D341Med (cell line): Measurements from ENCODE around the gene SKAP1.
"Not testable (repeated sequence)": the region's sequence is repeated elsewhere in the genome, so short reads cannot be mapped to it uniquely, and the experiment has no call there.

ENCODE experiments used
- DNase-seq: peaks from one replicate; pipeline ENCODE4 v3.0.0; 2012; ENCODE audit warnings: low spot score

Gene SKAP1

DNA sequence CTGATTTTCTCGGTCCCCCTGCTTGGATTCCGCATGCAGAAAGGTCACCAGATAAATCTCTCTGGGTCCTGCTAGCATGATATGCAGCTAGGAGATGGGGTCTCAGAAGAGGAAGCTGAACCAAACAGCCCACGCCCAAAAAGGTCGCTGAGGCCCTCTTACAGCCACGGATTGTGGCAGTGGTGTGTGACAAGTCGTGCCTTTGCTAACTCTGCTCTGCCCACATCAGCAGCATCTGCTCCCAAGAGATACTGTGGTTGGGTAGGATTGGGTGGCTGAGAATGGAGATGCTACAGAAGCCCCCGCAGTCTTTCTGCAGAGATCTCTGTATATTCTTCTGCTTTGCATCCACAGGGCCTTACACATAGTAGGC is 15.2 kb upstream of the SKAP1 start:
- DNase-seq, result no peak

DNA sequence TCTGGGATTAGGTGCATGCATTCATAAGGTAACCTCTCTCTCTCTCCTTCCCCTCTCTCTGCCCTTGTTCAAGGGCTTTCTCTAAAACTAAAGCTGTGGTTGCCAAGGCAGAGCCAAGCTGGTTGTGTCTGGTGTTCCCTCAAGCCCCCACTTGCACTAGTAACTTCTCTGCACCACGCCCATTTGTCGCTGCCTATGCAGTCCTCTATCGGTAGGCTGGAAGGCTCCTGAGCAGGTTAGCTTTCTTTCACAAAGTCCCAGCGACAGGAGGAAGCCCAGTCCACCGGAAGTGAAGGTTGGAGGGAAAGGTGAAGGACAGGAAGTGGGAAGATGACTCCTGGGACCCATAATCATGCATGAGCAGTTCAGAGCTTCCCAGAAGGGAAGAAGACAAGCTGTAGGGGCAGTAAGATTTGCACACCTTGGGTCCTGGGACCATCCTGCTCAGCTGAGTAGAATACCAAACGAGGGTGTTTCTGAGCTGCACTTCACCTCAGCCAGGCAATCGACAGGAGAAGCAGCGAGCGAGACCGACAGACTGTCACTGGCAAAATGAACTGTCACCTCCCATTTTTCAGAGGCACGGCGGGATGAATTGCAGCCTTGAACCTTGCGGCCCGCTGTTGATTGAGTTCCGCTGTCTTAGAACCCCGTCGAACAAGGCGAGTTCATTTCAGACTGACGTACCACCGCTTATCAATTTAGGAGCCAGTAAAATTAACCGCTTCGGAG is 14.7 kb upstream of the SKAP1 start:
- no peak for DNase-seq

DNA sequence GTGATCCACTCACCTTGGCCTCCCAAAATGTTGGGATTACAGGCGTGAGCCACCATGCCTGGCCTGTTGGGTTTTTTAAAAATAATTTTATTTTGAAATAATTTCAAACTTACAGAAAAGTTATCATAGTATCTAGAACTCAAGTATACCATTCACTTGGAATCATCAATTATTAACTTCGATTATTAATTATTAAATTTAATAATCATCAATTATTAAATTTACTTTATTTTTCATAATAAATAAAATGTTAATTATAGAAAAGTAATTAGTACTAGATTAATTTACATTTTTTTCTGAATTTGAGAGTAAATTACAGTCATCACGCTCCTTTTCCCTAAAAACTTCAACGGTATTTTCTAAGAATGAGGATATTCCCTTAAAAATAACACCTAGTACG is 13.7 kb upstream of the SKAP1 start:
- no peak for DNase-seq

DNA sequence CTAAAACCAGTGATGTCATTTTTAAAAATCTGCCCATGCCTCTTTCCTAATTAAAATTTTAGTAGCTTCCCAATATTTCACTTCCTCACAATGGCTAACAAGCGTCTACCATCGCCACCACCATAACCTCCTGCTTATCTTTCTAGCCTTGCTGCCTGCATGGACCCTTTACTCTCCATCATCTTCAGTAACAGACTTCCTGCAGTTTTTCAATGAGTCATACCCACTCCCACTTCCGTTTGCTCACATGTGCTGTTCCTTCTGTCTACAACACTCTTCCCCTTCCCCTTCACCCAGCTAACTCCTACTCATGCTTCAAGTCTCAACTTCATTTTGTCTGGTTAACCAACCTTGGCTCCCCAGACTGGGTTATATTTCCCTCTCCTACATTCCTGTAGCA is 12.8 kb upstream of the SKAP1 start:
- no peak for DNase-seq

DNA sequence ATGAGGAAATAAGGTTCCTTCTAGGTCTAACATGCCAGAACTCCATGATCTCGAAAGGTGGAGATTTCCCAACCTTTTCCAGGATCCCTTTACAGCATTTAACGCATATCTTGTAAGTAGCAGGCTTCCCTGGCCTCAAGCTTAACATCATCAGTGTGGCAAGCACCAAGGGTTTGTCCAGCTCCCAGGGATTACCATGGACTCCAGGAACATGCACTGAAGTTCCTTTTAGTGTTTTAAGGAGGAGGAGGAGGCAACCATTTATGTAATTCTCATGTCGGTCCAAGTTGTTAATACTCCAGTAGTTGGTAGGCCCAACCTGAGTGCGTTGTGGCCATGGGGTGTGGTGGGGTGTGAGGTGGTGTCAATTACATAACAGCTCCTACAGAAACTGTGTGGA is 11.8 kb upstream of the SKAP1 start:
- DNase-seq, result no peak

DNA sequence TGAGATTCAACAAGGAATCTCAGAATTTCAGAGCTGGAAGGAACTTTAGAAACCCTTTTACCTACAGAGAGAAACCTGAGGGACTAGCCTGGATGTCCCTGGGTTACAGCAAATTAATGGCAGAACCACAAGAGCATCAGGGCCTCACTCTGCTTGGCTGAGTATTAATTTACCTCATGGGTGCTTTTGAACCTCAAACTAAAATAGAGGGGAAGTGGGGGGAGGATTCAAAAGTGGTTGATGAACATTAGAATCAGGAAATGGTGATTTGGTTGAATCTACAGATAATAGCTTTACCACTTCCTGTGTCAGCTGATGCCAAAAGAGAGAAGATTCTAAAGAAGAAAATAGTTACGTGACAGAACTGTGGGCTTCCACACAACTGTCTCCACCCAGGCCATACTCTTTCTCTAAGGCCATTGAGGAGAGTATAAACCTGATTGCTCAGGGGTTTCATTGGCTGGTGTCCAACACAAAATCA is 11.3 kb upstream of the SKAP1 start:
- DNase-seq, result no peak

DNA sequence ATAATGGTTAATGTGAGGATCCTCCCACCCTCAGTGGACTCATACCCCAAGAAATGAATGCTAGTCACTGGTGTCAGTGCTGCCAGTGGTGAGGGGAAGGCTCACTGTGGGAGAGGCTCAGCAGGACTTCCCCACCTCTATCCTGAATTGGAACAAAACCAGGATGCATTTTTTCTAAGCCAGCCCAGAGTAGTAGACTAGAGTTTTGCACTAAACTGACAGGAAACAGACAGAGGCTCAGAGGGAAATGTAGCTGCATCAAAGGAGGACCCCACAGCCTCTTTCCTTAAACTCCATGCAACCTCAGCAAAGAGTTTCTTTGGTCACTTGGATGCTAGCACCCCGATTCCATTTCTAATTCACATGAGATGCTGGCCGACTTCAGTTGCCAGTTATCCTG is 10.7 kb upstream of the SKAP1 start:
- no peak for DNase-seq

DNA sequence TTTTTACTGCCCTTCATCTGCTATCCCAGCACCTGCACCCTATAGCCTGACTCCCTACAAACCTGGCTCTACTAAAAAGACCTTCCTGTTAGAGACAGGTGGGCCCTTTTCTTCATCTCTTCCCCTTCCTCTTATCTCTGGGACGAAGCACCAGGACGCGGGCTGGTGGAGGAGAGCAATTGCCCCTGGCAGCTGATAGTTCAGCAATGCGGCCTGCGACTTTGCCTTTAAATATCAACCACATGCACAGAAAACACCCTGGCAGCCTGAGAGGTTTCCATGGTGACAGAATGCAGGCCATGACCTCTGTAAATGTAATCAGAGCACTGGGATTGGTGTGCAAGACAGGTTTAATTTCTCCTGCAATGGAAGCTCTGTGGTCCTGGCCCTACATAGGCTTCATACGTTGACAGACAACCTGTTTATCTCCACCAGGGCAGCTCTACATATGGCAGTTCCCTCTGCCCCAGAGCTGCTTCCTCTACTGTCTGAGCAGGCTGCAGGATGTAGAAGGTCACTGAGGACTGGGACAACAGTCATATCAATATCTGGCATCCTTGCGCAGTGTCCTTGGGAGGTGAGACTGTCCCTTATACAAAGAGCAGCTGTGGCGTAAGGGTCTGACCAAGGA is 10.0 kb upstream of the SKAP1 start:
- DNase-seq, result no peak

DNA sequence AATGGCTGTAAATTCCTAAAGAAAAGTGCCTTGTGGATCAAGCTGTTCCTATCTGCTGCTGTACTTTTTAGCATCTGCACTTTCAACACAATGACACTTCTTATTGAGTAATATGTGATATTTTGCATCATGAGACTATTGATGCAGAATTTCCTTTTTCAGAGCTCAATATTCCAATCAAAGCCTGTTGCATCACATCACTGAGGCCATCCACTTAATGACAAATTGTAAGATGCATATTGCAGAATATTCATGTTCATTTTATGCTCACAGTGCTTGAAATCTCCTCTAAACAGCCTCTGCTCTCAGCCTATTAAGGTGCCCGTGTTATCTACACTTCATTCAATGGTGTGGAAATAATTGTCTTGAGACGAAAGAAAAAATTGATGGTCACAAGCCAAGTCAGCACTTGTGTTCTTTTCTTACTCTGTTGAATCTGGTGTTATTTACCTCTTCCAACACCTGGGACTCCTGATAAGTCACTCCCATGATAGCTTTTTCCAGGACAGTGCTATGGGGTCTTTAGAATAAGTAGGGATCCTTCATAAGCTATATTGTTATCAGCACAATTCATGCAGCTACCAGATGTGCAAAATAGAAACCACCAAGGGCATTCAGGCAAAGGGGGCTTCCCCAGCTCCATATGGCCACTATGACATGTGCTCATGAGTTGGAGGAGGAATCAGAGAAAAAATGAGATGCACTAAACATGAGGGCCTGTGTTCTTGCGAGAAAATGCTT is 9.3 kb upstream of the SKAP1 start:
- no peak for DNase-seq

DNA sequence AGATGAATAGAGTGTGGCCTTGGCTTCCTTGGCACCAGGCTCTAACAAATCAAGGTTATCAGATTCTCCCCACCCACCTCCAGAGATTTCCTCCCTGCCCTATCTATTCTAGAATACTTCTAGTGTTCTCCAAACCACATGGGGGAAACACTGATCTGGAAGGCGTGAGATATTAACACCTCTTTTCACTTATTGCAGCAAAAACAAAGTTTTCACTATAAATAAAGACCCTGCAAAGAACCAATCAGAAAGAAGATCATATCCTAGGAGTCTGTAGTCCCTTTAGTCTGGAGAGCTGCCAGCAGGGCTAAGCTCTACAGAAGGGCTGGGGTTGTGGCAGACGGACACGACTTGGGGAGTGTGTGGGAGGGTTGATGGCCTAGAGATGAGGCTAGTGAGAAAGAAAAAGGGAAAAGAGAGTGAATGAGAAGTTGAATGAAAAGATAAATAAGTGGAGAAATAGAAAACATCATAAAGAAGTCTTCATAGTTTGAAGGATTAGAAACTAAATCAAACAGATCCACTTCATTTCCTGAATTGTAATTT is 8.6 kb upstream of the SKAP1 start:
- DNase-seq, result no peak

DNA sequence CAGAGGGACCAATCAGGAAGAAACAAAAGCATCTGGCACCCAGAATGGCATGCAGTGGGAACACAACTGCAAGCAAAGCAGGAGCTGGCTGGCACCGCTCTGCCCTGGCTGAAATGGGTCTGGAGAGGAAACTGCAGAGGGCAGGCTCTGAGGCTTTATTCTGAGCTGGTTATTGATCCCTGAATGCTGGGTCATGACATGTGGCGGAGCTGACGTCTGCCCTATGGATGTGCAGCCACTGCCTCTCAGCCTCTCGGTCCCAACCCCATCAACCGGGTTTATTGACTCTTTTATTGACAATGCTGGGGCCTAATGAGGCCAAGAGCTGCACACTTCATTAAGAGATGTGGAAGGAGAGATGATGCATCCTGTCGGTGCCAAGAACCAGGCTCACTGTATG is 3.9 kb upstream of the SKAP1 start:
- DNase-seq, result no peak

DNA sequence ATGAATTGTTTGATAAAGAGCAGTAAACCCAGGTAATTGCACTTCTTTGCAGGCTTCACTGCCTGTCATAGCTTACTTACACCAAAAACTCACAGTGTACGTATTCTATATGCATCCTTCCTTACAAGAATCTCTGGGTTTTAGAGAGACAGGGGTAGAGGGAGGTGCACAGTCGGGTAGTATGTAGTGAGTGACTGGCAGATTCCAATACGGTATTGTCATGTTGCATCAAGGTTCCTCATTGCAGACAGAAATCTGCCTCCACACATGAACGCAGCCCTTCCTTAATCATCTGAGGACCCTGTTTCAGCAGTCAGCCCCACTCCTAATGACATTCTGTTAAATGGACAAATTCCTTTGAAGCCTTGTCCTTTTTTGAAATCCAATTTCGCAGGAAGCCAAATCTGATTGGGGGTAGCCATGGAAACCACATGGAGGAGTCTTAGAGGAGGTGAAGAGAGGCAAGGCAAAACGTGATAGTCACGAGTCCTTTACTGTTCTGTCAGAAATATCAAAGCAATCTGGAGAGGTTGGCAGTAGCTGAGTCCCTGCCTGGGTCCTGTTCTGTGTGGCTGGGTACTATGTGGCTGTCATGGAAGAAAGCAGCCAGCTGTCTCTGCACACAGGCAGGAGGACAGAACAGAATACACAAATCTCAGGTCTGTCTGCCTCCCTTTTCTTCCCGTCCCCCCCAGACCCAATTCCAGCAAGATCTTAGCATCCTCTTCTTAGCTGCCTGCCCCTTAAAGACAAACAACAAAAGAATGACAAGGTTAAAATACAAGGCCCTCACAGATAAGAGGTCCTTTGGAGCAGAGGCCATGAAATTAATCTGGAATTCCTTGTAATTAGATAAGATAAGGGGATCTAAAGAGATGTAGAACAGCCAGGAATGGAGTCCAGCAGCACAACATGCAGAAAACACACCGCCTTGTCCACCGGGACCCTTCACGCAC is 3.1 kb upstream of the SKAP1 start:
- no peak for DNase-seq

DNA sequence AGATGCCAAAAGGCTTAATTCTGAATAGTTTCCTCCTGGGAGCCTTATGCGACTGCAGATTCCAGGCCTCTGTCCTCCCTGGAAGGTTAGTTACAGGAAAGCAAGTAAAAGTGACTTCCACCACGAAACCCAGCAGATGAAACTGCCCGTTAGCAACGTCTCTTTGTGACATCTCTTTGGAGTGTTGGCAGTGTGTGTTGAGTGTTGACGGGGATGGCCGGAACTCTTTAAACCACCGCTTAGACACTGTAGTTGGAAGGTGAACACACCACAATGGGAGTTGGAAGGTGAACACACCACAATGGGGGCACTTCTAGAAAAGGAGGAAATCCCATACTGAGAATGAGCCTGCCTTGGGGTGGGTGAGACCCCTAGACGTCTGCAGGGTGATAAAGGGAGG is 858 bp downstream of the SKAP1 start:
- no peak for DNase-seq

DNA sequence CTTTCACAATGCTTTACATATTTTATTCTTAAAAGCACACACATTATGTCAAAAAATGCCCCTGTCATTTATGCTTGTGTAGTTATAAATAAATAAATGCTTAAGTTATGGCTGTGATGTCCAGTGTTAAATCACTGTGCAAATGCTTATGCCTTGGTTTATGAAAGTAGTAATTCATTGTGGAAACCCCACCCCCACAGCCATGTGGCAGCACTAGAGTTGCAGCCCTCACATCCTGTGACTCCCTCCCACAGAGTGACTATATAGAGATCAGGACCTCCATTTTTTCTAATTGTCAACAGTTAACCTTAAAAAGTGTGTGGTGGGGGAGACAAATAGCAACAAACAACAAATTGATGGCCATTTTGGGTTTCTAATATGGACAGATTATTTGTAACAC is 2.4 kb downstream of the SKAP1 start:
- no peak for DNase-seq

DNA sequence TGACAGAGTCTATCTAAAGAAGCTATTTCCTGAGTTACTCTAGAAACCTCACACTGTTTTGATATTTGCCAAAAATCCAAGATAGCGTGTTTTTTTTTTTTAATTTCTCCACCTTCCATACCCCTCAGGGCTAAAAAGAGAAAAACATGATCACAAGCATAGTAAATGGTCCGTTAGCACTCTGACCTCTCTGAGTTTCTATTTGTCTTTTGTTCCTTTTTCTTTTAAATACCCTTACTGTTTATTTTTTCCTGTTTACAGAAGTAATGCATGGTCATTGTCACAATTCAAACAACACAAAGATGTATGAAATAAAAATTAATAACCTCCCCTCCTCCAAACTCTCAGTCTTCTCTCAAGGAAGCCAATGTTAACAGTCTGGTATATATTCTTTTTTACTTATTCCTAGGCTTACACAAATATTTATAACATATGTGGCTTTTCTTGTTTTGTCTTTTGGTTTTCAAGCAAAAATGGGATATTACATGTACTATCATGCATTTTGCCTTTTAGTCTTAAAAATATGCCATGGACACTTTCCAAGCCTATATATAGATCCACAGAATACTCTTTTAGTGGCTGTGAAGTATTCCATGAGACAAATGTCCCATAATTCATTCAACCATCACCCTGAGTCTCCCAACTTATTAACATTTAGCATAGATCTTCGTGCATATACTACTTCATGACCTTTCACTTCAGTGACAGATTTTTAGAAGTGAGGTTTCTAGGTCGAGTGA is 3.1 kb downstream of the SKAP1 start:
- no peak for DNase-seq

DNA sequence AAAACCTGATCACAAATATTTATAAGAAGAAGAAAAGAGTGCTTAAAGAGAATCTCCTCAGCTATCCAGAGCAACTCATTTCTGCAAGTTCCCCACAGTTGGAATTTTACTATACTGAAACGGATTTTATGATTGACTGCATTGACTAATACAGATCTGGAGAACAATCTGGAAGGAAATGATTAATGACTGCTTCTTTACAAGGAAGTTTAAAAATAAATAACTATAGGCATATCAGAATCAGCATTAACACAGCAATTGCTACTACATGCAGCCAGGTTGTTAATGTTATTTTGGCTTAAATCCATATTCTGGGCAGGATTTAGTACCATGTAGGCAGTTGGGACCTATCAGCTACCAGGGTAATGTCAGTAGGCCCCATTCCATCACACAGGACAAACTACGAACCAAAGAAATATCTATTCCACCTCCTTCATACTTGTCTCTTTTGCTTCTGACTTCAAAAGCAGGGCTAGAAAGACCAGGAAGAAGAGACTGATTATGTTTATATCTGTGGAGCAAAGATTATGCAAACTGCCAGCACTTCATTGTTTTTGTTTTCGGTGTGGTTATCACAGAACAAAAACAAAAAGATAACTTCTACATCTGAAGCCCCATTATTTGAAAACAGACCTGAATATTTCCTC is 3.9 kb downstream of the SKAP1 start:
- DNase-seq, result no peak

DNA sequence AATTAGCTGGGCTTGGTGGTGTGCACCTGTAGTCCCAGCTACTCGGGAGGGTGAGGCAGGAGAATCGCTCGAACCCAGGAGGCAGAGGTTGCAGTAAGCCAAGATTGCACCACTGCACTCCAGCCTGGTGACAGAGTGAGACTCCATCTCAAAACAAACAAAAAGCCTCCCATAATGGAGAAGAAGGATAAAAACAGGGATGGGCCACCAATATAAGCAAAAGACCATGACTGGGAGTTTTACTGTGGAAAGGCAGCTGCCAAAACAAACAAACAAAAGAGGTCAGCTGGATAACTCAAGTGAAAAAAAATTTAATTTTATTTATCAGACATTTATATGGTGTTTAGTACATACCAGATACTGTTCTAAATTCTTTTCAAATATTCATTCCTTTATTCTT is 8.0 kb downstream of the SKAP1 start:
- DNase-seq, result not testable (repeated sequence)

DNA sequence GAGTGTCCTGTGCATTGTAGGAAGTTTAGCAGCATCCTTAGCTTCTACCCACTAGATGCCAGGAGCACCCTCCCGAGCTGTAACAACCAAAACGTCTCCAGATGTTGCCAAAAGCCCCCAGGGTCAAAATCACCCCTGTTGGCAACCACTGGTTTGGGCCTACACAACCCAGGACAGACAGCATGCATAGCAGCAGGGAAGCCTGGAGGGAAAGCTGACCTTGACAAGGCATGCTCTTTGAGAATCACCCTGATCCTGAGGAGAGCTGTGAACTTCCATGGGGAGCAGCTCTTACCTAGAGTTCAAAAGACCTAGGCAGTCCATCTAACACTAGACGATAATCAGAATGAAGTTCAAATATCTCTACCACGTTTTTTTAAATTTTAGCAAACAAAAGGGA is 9.2 kb downstream of the SKAP1 start:
- no peak for DNase-seq

DNA sequence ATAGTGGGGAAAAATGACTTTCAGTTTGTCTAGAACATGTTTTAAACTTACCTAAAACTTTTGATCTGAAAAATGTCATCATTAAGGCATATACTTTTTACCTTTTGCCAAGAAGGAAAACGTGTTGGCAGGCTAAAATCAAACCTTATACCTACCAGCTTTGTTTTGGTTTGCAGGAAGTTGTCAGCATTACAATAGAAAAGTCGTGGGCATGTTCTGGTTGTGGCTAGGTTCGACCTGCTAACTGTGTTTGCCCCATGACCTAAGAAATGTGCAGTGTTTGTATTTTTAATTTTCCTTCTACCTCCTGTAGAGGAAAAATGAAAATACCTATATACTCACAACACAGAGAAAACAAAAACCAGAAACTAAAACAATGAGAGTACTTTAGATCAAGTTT is 13.0 kb downstream of the SKAP1 start:
- no peak for DNase-seq

DNA sequence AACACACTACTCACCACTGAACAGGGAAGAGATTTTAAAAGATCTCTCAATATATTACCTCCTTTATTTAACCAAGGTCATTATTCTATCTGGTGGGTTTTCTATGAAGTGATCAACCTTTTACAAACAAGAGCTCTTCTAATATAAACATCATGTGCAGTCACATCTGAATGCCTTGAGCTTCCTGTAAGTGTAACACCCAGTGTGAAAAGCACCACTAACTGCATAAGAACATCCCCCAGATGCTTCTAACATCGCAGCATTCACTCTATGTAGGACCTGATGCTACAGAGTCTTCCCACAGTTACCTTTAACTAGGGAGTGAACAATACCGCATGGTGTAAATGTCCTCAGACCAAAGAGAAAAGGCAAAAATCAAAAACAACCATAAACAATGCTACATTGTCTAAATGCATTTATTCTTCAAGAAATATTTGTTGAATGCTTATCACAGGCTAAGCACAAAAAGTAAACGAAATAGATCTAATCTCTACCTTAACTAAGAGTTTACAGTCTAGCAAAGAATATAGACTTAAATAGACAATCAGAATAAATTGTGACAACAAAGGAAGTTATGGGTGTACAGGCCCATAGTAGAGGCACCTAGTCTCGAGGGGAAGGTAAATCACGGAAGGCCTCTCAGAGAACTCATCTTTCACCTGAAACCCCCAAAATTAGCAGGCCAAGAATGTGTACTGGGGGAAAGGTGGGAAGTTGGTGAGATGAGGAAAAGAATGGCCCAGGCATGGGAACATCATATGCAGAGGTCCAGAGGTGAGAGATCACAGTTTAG is 16.2 kb downstream of the SKAP1 start:
- no peak for DNase-seq
